Measurements from ENCODE around the gene FER.
"Not testable (repeated sequence)": the region's sequence is repeated elsewhere in the genome, so short reads cannot be mapped to it uniquely, and the experiment has no call there.

Gene FER

GRCh38 chr5:108798513-108799265 lies 51.0 kb downstream of the FER start:
- DNase-seq (ENCODE audit: low read depth): no peak

- DNase-seq (ENCODE audit: low read depth): no peak
These were observed 53.6 kb downstream of the FER start for GRCh38 chr5:108801301-108801700.

- no peak for DNase-seq (ENCODE audit: low read depth)
These were observed 54.1 kb downstream of the FER start for GRCh38 chr5:108801776-108802175.

GRCh38 chr5:108810717-108811116 lies 63.0 kb downstream of the FER start:
- no peak for DNase-seq (ENCODE audit: low read depth)

GRCh38 chr5:108813673-108814072 lies 66.0 kb downstream of the FER start:
- DNase-seq (ENCODE audit: low read depth): no peak

GRCh38 chr5:108814551-108814950 lies 66.9 kb downstream of the FER start:
- no peak for DNase-seq (ENCODE audit: low read depth)

- DNase-seq (ENCODE audit: low read depth): no peak
These were observed 71.0 kb downstream of the FER start for GRCh38 chr5:108818613-108819272.

GRCh38 chr5:108820983-108821382 lies 73.3 kb downstream of the FER start:
- DNase-seq (ENCODE audit: low read depth): no peak

- no peak for DNase-seq (ENCODE audit: low read depth)
These were observed 74.7 kb downstream of the FER start for GRCh38 chr5:108822211-108822947.

- no peak for DNase-seq (ENCODE audit: low read depth)
These were observed 79.4 kb downstream of the FER start for GRCh38 chr5:108827131-108827530.

GRCh38 chr5:108830705-108831276 lies 83.1 kb downstream of the FER start:
- DNase-seq (ENCODE audit: low read depth): no peak

GRCh38 chr5:108836492-108836891 lies 88.8 kb downstream of the FER start:
- no peak for DNase-seq (ENCODE audit: low read depth)

- DNase-seq (ENCODE audit: low read depth): not testable (repeated sequence)
These were observed 94.7 kb downstream of the FER start for GRCh38 chr5:108842260-108842941.

GRCh38 chr5:108851129-108851528 lies 103.4 kb downstream of the FER start:
- DNase-seq (ENCODE audit: low read depth): not testable (repeated sequence)

GRCh38 chr5:108857905-108858304 lies 110.2 kb downstream of the FER start:
- no peak for DNase-seq (ENCODE audit: low read depth)

GRCh38 chr5:108858959-108859358 lies 111.3 kb downstream of the FER start:
- DNase-seq (ENCODE audit: low read depth): no peak

- no peak for DNase-seq (ENCODE audit: low read depth)
These were observed 114.5 kb downstream of the FER start for GRCh38 chr5:108862211-108862610.

- not testable (repeated sequence) for DNase-seq (ENCODE audit: low read depth)
These were observed 118.4 kb downstream of the FER start for GRCh38 chr5:108866097-108866496.

GRCh38 chr5:108867656-108868055 lies 120.0 kb downstream of the FER start:
- no peak for DNase-seq (ENCODE audit: low read depth)

GRCh38 chr5:108869066-108869465 lies 121.4 kb downstream of the FER start:
- DNase-seq (ENCODE audit: low read depth): no peak

GRCh38 chr5:108876451-108876850 lies 128.8 kb downstream of the FER start:
- no peak for DNase-seq (ENCODE audit: low read depth)

GRCh38 chr5:108878756-108879155 lies 131.1 kb downstream of the FER start:
- no peak for DNase-seq (ENCODE audit: low read depth)

Measured in stimulated activated CD8-positive, alpha-beta memory T cell treated with anti-CD3 and anti-CD28 coated beads, Interleukin-15, amount 100 ng/mL, for 1 hour (primary cell).